ENCODE results near the gene DERA.
"Not testable (repeated sequence)": the region's sequence is repeated elsewhere in the genome, so short reads cannot be mapped to it uniquely, and the experiment has no call there.

DERA gene

DNA sequence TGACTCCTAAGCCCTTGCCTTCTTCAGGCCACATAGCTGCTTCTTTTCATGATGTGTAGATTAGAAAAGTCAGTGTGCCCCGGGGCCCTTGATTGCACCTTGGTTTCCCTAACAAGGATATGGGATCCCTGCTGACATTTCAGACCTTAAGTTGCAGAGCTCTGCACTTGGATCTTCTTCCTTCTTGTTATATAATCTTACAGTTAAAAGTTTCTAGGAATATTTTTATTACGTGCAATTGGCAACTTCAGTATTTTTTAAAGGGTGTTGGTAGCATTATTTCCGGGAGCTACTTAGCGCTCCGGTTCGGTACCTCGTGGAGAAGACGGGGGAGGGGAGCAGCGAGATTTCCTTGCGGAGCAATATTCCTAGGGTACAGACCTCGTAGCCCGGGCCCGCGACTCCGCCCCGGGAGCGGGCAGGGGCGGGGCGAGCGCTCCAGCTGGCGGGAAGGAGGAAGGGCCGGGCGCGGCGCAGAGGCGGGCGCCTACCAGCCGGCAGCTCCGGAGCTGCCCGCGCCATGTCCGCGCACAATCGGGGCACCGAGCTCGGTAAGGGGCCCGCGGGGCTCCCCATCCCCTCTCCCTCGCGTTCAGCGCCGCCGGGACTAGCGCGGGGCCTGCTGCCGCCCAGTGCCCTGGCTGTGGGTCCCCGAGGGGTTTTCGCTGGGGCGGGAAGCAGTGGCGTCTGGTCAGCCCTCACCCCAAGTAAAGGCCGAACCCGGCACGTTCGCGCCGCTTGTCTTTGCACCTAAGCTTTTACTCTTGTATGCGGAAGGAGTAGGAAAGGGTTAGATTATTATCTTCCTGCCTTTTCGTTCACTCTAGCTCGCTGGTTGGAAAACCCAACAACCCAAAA, at the start of gene DERA:
DERA (plus strand) TSS at position 469 of the 858 bp plus-strand sequence; CDS start at position 521, 52 bp downstream.
- peak; percentile 83 for DNase-seq

DNA sequence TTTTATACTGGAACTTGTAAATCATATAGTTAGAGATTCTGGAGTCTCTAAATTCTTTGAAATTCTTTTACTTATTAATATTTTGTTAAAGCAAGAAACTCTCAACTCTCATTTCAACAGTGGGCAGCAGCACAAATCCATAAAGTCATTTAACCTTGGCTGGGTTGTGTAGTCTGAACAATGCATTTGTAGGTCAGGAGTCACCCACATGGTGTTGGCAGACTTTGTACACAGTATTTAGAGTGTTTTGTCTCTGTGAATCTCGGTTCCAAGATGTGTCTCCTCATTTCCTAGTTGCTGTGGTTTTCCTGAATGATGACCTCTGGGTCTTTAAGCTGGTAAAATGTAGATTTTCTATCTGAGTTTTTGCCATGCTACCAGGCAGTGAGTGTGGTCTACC, 49.7 kb upstream of the DERA start:
- DNase-seq = no peak

- no peak for DNase-seq
Observed at GRCh38 chr12:15862840-15863239, 48.3 kb upstream of the DERA start.

GRCh38 chr12:15863372-15863771, 47.8 kb upstream of the DERA start:
- DNase-seq = no peak

DNA sequence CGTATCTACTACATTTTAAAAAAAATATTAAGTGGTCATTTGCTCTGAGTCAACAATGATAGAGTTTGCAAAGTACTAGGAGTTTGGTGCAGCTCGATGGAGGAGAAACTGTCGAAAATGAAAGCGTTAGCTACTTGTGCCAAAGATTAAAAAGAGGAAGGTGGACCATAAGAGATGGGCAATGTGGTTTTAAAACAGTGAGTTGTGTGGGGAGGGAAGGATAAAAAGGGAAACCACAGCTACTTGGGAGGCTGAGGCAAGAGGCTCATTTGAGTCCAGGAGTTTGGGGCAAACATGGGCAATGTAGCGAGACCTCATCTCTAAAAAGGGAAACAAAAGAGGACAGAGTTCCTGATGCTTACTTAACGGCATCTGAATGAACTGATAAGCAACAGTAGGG, 47.1 kb upstream of the DERA start:
- DNase-seq = peak; percentile 88

- DNase-seq = no peak
Observed at GRCh38 chr12:15868186-15868585, 42.9 kb upstream of the DERA start.

DNA sequence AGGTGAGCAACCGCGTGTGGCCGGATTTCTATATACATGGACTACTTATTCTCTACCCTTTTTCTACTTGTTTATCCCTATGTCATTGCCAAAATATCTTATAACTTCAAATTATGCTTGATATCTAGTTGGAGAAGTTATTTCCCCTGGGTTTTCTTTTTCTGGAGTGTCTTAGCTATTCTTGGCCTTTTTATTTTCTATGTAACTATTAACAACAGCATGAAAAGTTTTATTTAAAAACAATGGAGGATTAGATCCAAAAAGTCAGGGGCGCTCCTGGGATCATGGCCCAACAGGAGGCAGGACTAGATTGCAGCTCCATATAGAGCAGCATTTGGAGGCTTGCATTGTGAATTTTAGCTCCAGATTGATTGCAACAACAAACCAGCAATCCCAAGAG, 37.6 kb upstream of the DERA start:
- no peak for DNase-seq

DNA sequence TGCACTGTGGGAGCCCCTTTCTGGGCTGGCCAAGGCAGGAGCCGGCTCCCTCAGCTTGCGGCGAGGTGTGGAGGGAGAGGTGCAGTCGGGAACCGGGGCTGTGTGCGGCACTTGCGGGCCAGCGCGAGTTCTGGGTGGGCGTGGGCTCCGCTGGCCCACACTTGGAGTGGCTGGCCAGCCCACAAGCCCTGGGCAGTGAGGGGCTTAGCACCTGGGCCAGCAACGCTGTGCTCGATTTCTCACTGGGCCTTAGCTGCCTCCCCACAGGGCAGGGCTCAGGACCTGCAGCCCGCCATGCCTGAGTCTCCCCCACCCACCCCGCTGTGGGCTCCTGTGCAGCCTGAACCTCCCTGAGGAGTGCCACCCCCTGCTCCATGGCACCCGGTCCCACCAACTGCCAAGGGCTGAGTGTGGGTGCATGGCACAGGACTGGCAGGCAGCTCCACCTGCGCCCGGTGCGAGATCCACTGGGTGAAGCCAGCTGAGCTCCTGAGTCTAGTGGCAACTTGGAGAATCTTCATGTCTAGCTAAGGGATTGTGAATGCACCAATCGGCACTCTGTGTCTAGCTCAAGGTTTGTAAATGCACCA, 36.5 kb upstream of the DERA start:
- not testable (repeated sequence) for DNase-seq

DNA sequence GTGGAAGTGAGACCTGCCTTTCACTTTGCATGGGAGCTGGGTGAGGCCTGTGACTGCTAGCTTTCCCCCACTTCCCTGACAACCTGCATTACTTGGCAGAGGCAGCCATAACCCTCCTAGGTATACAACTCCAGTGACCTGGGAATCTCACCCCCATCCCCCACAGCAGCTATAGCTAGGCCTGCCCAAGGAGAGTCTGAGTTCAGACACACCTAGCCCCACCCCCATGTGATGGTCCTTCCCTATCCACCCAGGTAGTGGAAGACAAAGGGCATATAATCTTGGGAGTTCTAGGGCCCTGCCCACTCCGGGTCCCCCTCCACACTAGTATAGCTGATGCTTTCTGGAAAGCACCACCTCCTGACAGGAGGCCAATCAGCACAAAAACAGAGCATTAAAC, 35.3 kb upstream of the DERA start:
- DNase-seq = no peak

DNA sequence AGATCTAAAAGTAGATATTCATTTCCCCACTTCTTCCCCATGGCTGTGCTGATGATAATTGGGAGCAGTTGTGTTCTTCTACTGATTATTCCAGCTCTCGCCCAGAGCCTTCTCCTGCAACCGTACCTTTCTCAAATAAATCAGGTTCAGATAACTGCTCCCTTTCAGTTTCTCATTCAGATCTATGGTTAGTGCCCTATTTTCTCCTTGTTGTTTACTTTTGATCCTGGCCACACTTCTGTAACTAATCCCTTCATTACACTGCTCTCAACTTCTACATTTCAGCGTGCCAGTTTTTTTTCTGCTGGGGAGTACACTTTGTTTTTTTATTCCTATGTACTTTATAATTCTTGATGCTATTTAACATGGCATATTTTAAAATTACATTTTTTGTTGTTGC, 31.7 kb upstream of the DERA start:
- DNase-seq = no peak

- DNase-seq = no peak
Observed at GRCh38 chr12:15880721-15881120, 30.4 kb upstream of the DERA start.

GRCh38 chr12:15882118-15882971, 28.8 kb upstream of the DERA start, which contains the start of gene STRAP:
STRAP (plus strand) TSS chr12:15882387; CDS start chr12:15882708, 321 bp downstream.
- DNase-seq = peak; percentile 98

GRCh38 chr12:15883536-15883935, 27.6 kb upstream of the DERA start:
- no peak for DNase-seq

GRCh38 chr12:15886372-15887042, 24.6 kb upstream of the DERA start:
- no peak for DNase-seq

GRCh38 chr12:15887043-15887817, 23.9 kb upstream of the DERA start:
- no peak for DNase-seq

DNA sequence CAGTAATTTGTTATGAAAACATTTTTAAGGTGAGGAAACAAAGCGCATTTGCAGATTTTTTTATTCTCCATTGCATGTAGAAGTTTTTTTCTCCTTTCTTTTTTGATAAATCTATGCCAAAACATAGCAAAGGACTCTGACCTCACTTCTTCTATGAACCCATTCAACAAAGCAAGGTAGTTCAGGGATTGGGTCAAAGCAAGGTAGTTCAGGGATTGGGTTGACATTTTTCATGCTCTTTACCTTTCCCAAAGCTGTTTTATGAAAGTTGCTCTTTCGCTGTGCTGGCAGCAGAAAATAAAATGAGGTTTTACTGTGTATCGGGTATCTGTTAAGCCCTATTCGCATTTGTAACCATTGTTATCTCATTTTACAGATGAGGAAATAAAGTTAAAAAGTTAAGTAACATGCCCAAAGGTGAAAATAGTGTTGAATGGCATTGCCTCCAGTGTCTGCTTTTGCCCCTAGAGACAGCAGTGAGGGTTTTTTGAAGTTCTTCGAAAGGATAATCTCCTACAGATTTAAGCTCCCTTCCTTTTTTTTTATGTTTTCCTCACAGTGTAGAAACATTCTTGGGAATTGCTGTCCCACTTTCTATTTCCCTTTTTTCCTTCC, 18.4 kb upstream of the DERA start:
- no peak for DNase-seq

GRCh38 chr12:15893260-15893659, 17.9 kb upstream of the DERA start:
- no peak for DNase-seq

DNA sequence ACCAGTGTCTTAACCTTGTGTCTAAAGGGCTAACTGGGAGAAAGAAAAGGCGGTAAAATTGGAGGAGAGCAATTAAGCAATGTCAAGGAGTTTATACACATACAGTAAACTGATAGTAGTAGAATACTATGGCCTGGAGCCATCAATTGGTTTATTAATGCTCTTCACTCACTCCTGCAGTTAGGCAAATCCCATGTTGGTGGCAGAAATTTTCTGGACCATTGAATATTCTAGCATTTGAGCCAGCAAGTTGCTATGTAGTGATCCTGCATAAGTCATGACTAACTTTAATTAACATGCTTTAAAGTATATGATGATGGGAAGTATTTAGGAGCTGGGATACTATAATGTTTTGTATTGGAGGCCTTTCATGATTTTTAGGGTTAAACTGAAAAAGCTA, 14.3 kb upstream of the DERA start:
- no peak for DNase-seq

GRCh38 chr12:15897433-15897832, 13.7 kb upstream of the DERA start:
- DNase-seq = no peak

GRCh38 chr12:15899282-15899870, 11.8 kb upstream of the DERA start:
- DNase-seq = peak; percentile 70

- DNase-seq = no peak
Observed at GRCh38 chr12:15904378-15904920, 6.7 kb upstream of the DERA start.
